ENCODE measurements around the gene SPAG9.

The SPAG9 gene

DNA sequence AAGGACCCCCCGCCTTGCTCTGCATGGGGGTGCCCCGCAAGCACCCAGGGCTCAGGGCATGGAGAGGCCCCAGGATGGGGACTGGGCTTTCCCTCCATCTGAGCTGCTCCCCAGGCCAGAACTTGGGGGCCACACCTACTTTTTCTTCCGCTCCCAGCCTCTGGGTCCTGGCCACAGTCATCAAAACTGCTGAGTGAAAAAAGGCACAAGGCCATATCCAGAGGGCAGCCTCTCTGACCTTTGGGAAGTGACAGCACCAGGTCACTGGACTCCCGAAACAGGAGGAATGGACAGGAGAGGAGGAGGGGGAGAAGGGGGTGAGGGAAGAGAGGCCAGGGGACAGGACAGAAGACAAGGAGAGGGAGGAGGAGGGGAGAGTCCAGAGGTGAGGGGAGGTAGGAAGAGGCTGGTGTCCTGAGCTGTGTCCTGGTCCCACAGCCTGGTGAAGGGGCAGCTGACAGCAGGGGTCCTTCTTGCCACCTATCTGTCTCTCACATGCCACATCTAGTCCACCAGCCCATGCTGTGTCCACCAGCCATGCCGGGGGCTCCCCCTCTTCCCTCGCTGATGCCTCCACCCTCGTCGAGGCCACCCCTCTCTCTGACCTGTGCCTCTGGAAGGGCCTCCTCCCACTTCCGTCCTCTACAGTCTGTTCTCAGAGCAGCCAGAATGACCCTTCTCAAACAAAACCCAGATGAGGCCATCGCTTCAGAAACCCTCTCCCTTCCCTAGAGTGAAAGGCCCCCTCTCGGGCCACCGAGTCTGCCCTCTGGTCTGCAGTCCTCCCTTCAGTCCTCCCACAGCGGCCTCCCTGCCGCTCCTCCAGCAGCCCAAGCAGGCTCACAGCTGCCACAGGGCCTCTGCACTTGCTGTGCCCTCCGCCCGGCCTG, 180.6 kb downstream of the SPAG9 start:
- no peaks in the 10 kb centered on the region for H3K9me2 ChIP-seq (replicated peaks; ENCODE audit: insufficient read depth, low read length)
- H3F3A ChIP-seq (ENCODE audit: insufficient read depth, low read length): no peaks in the 10 kb centered on the region
- peaks cover 7% of the 10 kb centered on the region for H3K4me1 ChIP-seq (ENCODE audit: low read length)
- H3K79me2 ChIP-seq (ENCODE audit: low read length): no peaks in the 10 kb centered on the region
- H3K36me3 ChIP-seq (replicated peaks; ENCODE audit: insufficient read depth, low read length): no peaks in the 10 kb centered on the region
- TF ChIP-seq EZH2 (optimal IDR thresholded peaks at IDR 0.05; ENCODE audit: low read depth, low read length): no peak
- no peak for TF ChIP-seq EZH2phosphoT487 (IDR thresholded peaks at IDR 0.05; ENCODE audit: low read length)
- TF ChIP-seq, protein P1, sequence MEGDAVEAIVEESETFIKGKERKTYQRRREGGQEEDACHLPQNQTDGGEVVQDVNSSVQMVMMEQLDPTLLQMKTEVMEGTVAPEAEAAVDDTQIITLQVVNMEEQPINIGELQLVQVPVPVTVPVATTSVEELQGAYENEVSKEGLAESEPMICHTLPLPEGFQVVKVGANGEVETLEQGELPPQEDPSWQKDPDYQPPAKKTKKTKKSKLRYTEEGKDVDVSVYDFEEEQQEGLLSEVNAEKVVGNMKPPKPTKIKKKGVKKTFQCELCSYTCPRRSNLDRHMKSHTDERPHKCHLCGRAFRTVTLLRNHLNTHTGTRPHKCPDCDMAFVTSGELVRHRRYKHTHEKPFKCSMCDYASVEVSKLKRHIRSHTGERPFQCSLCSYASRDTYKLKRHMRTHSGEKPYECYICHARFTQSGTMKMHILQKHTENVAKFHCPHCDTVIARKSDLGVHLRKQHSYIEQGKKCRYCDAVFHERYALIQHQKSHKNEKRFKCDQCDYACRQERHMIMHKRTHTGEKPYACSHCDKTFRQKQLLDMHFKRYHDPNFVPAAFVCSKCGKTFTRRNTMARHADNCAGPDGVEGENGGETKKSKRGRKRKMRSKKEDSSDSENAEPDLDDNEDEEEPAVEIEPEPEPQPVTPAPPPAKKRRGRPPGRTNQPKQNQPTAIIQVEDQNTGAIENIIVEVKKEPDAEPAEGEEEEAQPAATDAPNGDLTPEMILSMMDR (IDR thresholded peaks at IDR 0.05; ENCODE audit: low read length): no peak
- H2AFZ ChIP-seq (ENCODE audit: low read length): no peak overlapping the region
- H3K27me3 ChIP-seq (replicated peaks; ENCODE audit: insufficient read depth, low read length): no peaks in the 10 kb centered on the region
- H3K4me3 ChIP-seq (ENCODE audit: low read length): no peak overlapping the region
- H4K20me1 ChIP-seq (ENCODE audit: insufficient read depth, low read length): no peaks in the 10 kb centered on the region
- no peak overlapping the region for H3K4me2 ChIP-seq (ENCODE audit: low read depth, low read length)
- DNase-seq: no peak
- no peak overlapping the region for H3K27ac ChIP-seq (ENCODE audit: low read length)
- H3K9ac ChIP-seq (ENCODE audit: low read length): no peak overlapping the region
- H3K9me3 ChIP-seq (replicated peaks; ENCODE audit: insufficient read depth, low read length): no peaks in the 10 kb centered on the region

DNA sequence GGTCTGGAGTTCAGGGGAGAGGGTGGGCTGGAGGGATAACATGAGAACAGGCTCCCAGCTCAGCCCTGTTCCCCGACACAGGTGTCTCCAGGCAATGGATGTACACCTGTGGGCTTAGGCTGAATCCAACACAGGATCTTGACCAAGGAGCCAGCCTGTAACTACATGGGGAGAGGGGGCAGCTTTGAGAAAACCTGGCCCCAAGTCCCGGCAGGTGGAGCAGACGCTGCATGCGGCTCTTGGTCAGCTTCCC, 181.2 kb downstream of the SPAG9 start:
- Histone ChIP-seq H3K27me3 (replicated peaks; ENCODE audit: insufficient read depth, low read length) (no peaks in the 10 kb centered on the region), H3K36me3 (replicated peaks; ENCODE audit: insufficient read depth, low read length) (no peaks in the 10 kb centered on the region), H3K9ac (ENCODE audit: low read length) (no peak overlapping the region), H3K9me2 (replicated peaks; ENCODE audit: insufficient read depth, low read length) (no peaks in the 10 kb centered on the region), H3K4me1 (ENCODE audit: low read length) (peaks cover 7% of the 10 kb centered on the region), H3F3A (ENCODE audit: insufficient read depth, low read length) (no peaks in the 10 kb centered on the region), H3K79me2 (ENCODE audit: low read length) (no peaks in the 10 kb centered on the region), H3K4me2 (ENCODE audit: low read depth, low read length) (no peak overlapping the region), H3K27ac (ENCODE audit: low read length) (no peak overlapping the region), H3K4me3 (ENCODE audit: low read length) (no peak overlapping the region), H3K9me3 (replicated peaks; ENCODE audit: insufficient read depth, low read length) (no peaks in the 10 kb centered on the region), H4K20me1 (ENCODE audit: insufficient read depth, low read length) (no peaks in the 10 kb centered on the region), H2AFZ (ENCODE audit: low read length) (no peak overlapping the region)
- TF ChIP-seq EZH2 (optimal IDR thresholded peaks at IDR 0.05; ENCODE audit: low read depth, low read length) (no peak), EZH2phosphoT487 (IDR thresholded peaks at IDR 0.05; ENCODE audit: low read length) (no peak)
- TF ChIP-seq, protein P1 (IDR thresholded peaks at IDR 0.05; ENCODE audit: low read length): no peak
- no peak for DNase-seq

DNA sequence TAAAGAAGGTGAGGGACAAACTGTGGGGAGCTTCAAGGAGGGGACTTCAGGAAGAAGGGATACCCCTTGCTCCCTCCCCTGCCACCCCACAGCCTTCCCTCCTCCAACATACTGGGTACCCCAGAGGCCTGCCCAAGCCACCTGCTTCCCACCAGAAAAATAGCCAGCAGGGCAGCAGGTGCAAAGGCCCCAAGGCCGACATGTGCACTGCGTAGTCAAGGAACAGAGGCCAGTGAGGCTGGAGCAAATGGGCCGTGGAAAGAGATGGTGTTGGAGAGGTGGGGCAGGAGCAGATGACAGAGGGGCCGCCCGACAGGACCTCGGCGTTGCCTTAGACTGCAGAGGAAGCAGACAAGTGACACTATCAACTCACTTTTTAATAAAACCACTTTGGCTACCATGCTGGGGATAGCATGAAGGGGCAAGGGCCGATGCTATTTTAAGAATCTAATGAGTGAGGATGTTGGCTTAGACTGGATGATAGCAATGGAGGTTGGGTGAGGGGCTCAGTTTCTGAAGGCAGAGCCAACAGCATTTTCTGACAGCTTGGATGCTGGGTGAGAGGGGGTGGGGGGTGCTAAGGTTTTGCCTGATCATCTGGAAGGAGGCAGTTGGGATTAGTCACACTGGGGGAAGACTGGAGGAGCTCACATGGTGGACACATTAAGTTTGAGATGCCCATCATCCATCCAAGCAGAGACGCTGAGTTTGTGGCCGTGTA, 181.7 kb downstream of the SPAG9 start:
- DNase-seq: no peak
- H3K9me3 ChIP-seq (replicated peaks; ENCODE audit: insufficient read depth, low read length): no peaks in the 10 kb centered on the region
- H3K9me2 ChIP-seq (replicated peaks; ENCODE audit: insufficient read depth, low read length): no peaks in the 10 kb centered on the region
- H3K27ac ChIP-seq (ENCODE audit: low read length): no peak overlapping the region
- H3F3A ChIP-seq (ENCODE audit: insufficient read depth, low read length): no peaks in the 10 kb centered on the region
- TF ChIP-seq, protein P1 (IDR thresholded peaks at IDR 0.05; ENCODE audit: low read length): no peak
- TF ChIP-seq EZH2 (optimal IDR thresholded peaks at IDR 0.05; ENCODE audit: low read depth, low read length) (no peak), EZH2phosphoT487 (IDR thresholded peaks at IDR 0.05; ENCODE audit: low read length) (no peak)
- no peak overlapping the region for H2AFZ ChIP-seq (ENCODE audit: low read length)
- no peaks in the 10 kb centered on the region for H4K20me1 ChIP-seq (ENCODE audit: insufficient read depth, low read length)
- no peaks in the 10 kb centered on the region for H3K79me2 ChIP-seq (ENCODE audit: low read length)
- H3K4me3 ChIP-seq (ENCODE audit: low read length): no peak overlapping the region
- peaks cover 7% of the 10 kb centered on the region for H3K4me1 ChIP-seq (ENCODE audit: low read length)
- no peak overlapping the region for H3K4me2 ChIP-seq (ENCODE audit: low read depth, low read length)
- no peaks in the 10 kb centered on the region for H3K27me3 ChIP-seq (replicated peaks; ENCODE audit: insufficient read depth, low read length)
- no peaks in the 10 kb centered on the region for H3K36me3 ChIP-seq (replicated peaks; ENCODE audit: insufficient read depth, low read length)
- no peak overlapping the region for H3K9ac ChIP-seq (ENCODE audit: low read length)

Data from MM.1S (cell line).